Middle frontal gyrus (tissue), 1 donor: ENCODE measurements around the gene CATSPERE.

Experiments
- DNase-seq: peaks from one replicate; pipeline ENCODE4 v3.0.0-alpha.2; 2015; ENCODE audit warnings: low spot score; ENCODE audit errors: extremely low spot score

CATSPERE gene, protein sequence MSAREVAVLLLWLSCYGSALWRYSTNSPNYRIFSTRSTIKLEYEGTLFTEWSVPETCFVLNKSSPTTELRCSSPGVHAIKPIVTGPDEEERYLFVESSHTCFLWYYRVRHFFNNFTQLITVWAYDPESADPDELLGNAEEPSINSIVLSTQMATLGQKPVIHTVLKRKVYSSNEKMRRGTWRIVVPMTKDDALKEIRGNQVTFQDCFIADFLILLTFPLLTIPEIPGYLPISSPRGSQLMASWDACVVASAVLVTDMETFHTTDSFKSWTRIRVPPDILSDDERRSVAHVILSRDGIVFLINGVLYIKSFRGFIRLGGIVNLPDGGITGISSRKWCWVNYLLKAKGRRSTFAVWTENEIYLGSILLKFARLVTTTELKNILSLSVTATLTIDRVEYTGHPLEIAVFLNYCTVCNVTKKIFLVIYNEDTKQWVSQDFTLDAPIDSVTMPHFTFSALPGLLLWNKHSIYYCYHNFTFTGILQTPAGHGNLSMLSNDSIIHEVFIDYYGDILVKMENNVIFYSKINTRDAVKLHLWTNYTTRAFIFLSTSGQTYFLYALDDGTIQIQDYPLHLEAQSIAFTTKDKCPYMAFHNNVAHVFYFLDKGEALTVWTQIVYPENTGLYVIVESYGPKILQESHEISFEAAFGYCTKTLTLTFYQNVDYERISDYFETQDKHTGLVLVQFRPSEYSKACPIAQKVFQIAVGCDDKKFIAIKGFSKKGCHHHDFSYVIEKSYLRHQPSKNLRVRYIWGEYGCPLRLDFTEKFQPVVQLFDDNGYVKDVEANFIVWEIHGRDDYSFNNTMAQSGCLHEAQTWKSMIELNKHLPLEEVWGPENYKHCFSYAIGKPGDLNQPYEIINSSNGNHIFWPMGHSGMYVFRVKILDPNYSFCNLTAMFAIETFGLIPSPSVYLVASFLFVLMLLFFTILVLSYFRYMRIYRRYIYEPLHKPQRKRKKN

DNA sequence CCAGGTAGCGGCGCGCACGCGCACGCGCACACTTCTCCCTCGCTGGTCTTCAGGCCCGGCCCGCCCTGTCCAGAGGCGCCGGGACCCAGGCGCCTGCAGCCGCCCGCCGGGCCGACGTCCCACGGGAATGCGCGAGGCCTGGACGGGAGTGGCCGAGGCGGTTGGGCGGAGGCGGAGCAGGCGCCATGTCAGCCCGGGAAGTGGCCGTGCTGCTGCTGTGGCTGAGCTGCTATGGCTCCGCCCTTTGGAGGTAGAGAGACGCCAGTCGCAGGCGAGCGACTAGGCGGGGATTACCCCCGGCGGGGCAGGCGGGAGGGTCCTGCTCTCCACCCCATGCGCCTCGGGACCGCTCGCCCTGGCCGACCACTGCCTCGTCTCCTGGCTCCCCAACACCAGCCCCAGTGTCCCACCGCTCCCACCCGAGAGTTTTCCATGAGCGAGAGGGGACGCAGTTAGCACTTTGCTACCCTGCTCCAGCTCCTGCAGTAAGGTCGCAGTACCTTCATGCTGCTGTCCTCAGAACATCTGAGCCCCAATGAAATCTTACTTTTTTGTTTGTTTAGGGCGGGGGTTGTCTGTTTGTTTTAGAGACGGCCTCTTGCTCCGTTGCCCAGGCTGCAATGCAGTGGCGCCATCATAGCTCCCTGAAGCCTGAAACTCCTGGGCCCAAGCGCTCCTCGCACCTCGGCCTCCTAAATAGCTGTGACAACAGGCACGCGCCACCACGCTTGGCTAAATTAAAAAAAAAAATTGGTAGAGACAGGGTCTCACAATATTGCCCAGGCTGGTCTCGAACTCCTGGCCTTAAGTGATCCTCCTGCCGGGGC, at the start of gene CATSPERE:
CATSPERE (plus strand) TSS at position 29 of the 827 bp plus-strand sequence; CDS start at position 186, 157 bp downstream.
- peak; percentile 60 for DNase-seq

DNA sequence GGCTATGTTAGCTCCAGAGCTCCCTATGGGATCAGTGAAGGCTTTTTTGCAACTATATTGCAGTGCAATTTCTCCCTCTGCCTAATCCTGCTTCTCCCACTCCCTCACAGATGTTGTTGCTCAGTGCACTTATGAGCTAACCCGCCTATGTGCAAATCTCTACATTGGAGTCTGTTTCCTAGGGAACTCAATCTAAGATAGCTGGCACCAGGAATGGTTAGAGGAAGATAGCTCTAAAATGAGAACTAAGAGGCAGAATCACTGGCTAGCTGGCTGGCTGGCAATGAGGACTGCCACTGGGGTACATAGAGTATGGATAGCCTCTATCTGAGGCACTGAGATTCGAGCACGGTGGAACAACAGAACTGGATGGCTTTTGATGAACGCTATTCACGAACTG, 48.9 kb upstream of the CATSPERE start:
- peak; percentile 36 for DNase-seq

GRCh38 chr1:244413736-244414135, 47.3 kb upstream of the CATSPERE start:
- DNase-seq, result no peak

- DNase-seq, result no peak
Observed at GRCh38 chr1:244414543-244414942, 46.5 kb upstream of the CATSPERE start.

GRCh38 chr1:244419024-244419423, 42.0 kb upstream of the CATSPERE start:
- DNase-seq, result no peak

DNA sequence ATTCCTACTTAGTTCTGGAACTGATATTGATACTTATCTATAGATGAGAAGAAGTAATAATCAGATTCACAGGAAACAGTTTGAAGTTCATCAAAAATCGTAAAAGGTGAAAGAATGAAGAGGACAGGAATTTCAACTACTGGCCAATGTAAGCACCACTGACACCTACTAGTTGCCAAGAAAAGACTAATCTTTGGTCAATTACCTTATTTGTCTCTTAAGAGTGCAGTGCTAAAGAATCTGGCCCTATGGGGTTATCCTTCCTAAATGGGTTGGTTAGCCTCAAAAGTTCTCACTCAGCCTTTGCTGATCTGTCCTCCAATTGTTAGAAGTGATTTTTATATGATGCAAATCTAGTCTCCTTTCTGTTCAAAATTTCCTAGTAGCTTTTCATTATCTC, 38.9 kb upstream of the CATSPERE start:
- DNase-seq, result no peak

- DNase-seq, result no peak
Observed at GRCh38 chr1:244424649-244425334, 36.3 kb upstream of the CATSPERE start.

- no peak for DNase-seq
Observed at GRCh38 chr1:244427647-244428046, 33.4 kb upstream of the CATSPERE start.

- no peak for DNase-seq
Observed at GRCh38 chr1:244429818-244430217, 31.3 kb upstream of the CATSPERE start.

DNA sequence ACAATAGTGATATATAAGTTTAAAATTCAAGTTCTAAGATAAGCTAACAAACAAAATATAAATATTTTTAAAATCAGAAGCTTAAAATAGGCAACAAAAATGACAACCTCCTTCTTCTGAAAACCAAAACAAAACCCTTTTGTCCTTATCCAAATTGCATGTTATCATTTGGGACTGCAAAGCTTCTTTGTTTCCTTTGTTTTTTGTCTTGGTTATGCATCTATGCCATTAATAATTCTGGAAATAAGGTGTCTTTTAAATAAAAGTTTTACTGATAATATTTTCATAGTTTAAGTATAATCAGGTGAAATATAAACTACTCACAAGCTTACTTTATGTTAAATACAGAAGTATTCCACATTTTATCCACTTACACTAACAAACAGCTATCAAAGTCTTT, 29.9 kb upstream of the CATSPERE start:
- no peak for DNase-seq

DNA sequence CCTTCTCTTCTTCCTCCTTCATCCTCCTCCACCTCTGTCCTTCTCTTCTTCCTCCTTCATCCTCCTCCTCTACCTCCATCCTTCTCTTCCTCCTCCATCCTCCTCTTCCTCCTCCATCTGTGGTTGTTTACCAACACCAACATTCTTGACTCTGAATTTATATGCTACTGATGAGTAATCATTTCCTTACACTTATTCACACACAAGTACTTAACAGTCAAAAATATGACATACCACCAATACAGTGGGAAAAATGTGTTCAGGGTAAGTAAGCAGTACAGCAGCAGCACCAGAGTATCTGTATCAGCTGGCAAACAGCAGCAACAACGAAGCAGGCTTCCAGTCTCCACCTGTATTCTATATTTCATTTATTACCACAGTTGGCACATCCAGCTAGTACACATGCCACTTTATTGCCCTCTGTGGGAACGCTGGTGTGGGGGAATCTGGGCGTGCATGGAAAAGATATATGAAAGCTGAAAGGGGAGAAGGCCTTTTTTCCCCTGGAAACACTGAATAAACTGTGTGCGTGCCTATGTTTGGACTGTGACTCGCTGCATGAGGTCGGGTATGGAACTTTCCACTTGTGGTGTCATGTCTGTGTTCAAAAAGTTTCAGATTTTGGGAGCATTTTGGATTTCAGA, 25.4 kb upstream of the CATSPERE start:
- no peak for DNase-seq

DNA sequence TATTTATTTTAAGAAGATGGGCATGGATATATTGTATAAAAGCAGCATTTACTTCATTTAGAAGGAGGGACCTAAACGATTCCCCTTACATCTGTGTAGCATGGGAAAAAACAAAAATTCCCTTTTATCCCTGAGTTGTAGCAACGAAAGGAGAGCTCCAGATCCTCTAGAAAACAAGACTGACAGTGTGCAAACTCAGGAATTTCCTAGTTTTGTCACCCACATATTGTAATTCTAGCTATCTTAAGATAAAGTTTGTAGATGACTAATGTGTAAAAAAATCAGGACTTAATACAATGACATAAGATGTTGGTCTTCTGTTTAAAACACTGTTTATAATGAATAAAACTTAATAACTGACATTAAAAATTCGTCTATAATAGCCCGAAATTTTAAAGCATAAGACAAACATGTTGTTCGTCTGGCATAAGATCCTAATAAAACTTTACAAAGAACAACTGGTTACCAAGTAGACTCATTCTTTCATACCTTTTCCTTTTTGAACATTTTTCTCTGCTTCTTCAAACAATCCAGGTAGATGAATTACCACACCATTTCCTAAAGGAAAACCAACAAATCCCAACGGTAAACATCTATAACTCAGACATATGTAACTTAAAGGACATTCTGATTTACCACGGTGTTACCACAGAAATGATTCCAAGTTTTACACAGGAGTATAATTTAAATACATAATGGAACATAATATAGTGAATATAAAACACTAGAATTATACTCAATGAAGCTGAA, 24.6 kb upstream of the CATSPERE start:
- DNase-seq, result no peak

DNA sequence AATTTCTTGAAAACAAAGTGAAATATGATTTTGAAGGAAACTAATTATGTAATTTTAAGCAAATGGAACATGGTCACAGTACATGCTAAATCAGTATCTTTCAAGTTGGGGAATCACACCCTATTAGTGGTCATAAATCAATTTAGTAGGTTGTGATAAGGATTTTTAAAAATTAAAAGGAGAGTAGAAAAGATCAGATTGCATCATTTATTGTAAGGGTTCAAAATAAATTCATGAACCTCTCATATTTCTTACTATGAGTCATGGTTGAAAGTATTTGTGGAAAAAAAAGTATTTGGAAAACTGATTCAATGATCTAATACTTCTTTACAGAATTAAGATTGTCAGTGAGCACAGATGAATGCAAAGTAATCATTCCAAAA, 24.0 kb upstream of the CATSPERE start:
- no peak for DNase-seq

DNA sequence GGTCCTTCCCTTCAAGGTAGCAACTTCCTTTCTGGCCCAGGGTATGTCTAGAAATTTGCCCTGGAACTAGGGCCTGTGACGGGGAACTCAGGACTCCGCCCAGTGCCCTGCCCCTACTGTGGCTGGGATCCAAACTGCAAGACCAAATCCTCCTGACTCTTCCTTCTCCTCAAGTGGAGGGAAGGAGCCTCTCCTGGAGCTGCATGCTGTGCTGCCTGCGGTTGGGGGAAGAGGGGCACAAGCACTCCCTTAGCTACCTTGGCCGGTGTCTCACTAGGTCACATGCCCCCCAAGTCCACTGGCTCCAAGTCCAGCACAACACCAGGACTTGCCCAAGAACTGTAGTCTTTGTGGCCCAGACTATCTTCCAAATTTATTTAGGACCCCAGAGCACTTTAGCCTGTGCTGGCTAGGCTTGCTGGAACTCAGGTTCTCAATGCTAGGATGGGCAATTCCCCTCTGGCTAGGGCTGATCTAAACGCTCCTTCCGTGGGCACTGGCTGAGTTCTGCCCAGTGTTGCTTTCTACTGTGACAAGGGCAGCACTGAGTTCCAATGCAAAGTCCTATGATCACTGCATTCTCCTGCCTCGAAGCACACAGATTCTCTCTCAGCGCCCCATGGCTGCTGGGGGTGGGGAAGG, 21.6 kb upstream of the CATSPERE start:
- DNase-seq, result no peak

- DNase-seq, result no peak
Observed at GRCh38 chr1:244442850-244443249, 18.2 kb upstream of the CATSPERE start.

GRCh38 chr1:244444854-244445253, 16.2 kb upstream of the CATSPERE start:
- DNase-seq, result no peak

DNA sequence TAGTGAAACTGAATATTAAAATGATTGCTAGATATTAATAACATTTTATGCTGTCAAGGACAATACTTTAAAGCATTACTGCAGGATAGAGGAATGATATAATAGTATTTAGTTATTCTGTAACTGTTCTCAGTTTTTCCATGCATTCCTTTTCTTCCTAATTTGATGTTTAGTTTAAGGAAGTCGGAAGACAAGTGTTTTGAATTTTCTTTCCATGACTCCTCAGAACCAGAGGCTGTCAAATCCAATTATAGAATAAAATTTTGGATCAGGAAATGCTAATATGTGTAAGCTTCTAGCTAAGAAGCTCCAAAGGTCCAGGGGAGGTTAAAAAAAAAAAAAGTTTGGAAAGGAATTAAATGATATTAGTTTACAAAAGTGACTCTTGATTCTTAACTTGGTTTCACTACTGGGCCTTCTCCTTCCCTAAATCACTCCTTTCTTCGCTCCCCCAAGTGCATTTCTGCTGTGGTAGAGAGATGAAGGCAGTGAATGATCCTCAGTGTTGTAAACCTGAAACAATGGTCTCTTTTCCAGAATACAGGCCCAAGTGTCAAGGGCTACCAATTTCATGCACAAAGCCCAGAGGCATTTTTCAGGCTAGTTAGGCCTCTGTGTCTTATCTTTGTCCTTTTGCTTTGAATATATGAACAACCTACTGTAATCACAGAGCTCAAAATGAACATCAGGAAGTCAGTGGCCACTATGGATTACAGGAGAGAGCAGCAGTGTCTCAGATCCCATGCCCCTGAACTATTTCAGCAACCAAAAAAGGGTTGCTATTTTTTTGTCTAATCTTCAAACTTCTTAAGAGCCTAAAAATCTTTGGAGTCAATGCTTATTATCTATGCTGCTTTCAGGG, 15.5 kb upstream of the CATSPERE start:
- no peak for DNase-seq

DNA sequence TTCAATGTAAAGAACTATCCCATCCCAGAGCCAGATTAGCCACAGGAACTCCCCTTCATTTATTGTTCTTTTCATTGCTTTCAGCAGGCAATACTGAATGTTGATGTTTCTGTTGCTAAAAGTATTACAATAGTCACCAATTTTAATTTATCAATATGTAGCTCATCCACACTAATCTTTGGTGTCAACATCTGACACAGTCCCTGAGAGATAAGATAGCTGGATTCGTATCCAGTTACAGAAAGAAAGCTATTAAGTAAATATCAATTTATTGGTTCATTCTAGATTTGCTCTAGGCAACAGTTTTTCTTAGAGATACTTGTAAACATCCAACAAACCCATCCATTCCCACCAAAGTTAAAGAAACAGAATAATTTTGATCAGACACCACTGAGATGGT, 14.0 kb upstream of the CATSPERE start:
- no peak for DNase-seq
